SK-N-SH treated with all-trans-retinoic acid at 6 μM for 48 hours (cell line): ENCODE results near the gene POMGNT1.
"Not testable (repeated sequence)": the region's sequence is repeated elsewhere in the genome, so short reads cannot be mapped to it uniquely, and the experiment has no call there.

Experiments
- ATAC-seq: fragments of 200-7000 bp; cut with Tn5 transposase; 3 replicates; pipeline ENCODE4 v1.9.1; 2020; ENCODE audit warnings: mild to moderate bottlenecking, moderate library complexity
- BACH2 ChIP-seq: fragments of 250-450 bp; sonication (Bioruptor Pico); IDR thresholded peaks from 2 replicates; pipeline ENCODE4 v1.9.0; 2021; ENCODE audit warnings: mild to moderate bottlenecking, borderline replicate concordance
- CSDC2 ChIP-seq: fragments of 250-450 bp; sonication (Bioruptor Pico); IDR thresholded peaks from 2 replicates; pipeline ENCODE4 v1.5.0; 2020; ENCODE audit warnings: mild to moderate bottlenecking, moderate library complexity
- CSRNP3 ChIP-seq: fragments of 250-450 bp; sonication (Bioruptor Pico); IDR thresholded peaks from 2 replicates; pipeline ENCODE4 v1.5.1; 2021; ENCODE audit warnings: mild to moderate bottlenecking, moderate library complexity
- ESRRG ChIP-seq: fragments of 250-450 bp; sonication (Bioruptor Pico); IDR thresholded peaks from 2 replicates; pipeline ENCODE4 v1.6.1; 2021; ENCODE audit warnings: mild to moderate bottlenecking
- GLIS3 ChIP-seq: fragments of 250-450 bp; sonication (Bioruptor Pico); IDR thresholded peaks from 2 replicates; pipeline ENCODE4 v1.5.0; 2020; ENCODE audit warnings: mild to moderate bottlenecking, moderate library complexity
- ISL1 ChIP-seq: fragments of 250-450 bp; sonication (Bioruptor Pico); IDR thresholded peaks from 2 replicates; pipeline ENCODE4 v2.1.2; 2022; ENCODE audit warnings: mild to moderate bottlenecking, moderate library complexity
- OSR1 ChIP-seq: fragments of 250-450 bp; sonication (Bioruptor Pico); IDR thresholded peaks from 2 replicates; pipeline ENCODE4 v1.8.0; 2022; ENCODE audit warnings: moderate library complexity, mild to moderate bottlenecking, inconsistent platforms
- PPARA ChIP-seq: fragments of 250-450 bp; sonication (Bioruptor Pico); IDR thresholded peaks from 2 replicates; pipeline ENCODE4 v1.5.0; 2020; ENCODE audit warnings: mild to moderate bottlenecking, borderline replicate concordance
- RARB ChIP-seq: fragments of 250-450 bp; sonication (Bioruptor Pico); IDR thresholded peaks from 2 replicates; pipeline ENCODE4 v1.8.0; 2021; ENCODE audit warnings: mild to moderate bottlenecking, moderate library complexity
- SNAI2 ChIP-seq: fragments of 250-450 bp; sonication (Bioruptor Pico); IDR thresholded peaks from 2 replicates; pipeline ENCODE4 v1.5.0; 2020; ENCODE audit warnings: mild to moderate bottlenecking, moderate library complexity
- TCF4 ChIP-seq: fragments of 250-450 bp; sonication (Bioruptor Pico); IDR thresholded peaks from 2 replicates; pipeline ENCODE4 v1.8.0; 2021; ENCODE audit warnings: mild to moderate bottlenecking, moderate library complexity, borderline replicate concordance
- TOX ChIP-seq: fragments of 250-450 bp; sonication (Bioruptor Pico); IDR thresholded peaks from 2 replicates; pipeline ENCODE4 v1.8.0; 2021; ENCODE audit warnings: mild to moderate bottlenecking, moderate library complexity, borderline replicate concordance
- TSHZ2 ChIP-seq: fragments of 250-450 bp; sonication (Bioruptor Pico); IDR thresholded peaks from 2 replicates; pipeline ENCODE4 v1.5.0; 2020; ENCODE audit warnings: mild to moderate bottlenecking, moderate library complexity
- ZC3H10 ChIP-seq: fragments of 250-450 bp; sonication (Bioruptor Pico); IDR thresholded peaks from 2 replicates; pipeline ENCODE4 v1.5.1; 2021; ENCODE audit warnings: mild to moderate bottlenecking, moderate library complexity
- ZFP3 ChIP-seq: fragments of 250-450 bp; sonication (Bioruptor Pico); IDR thresholded peaks from 2 replicates; pipeline ENCODE4 v1.5.0; 2020; ENCODE audit warnings: mild to moderate bottlenecking, moderate library complexity
- ZNF565 ChIP-seq: fragments of 450-650 bp; formaldehyde crosslinking; conservative IDR thresholded peaks from 2 replicates; pipeline ENCODE4 v1.5.0; 2020; ENCODE audit warnings: low read depth, mild to moderate bottlenecking, moderate library complexity
- ZNF70 ChIP-seq: fragments of 450-650 bp; formaldehyde crosslinking; IDR thresholded peaks from 2 replicates; pipeline ENCODE4 v1.5.0; 2020; ENCODE audit warnings: mild to moderate bottlenecking, moderate library complexity

Gene POMGNT1

GRCh38 chr1:46197964-46198811, at the start of gene POMGNT1:
TSS of gene POMGNT1 (minus strand) at chr1:46198434. CDS start at chr1:46197821, 613 bp downstream.
- ATAC-seq = peak; percentile 83
- no peak for TF ChIP-seq CSDC2 (CRISPR knock-in tag)
- TF ChIP-seq ISL1 (CRISPR knock-in tag) = no peak
- no peak for TF ChIP-seq TOX
- TF ChIP-seq ESRRG (CRISPR knock-in tag) = no peak
- TF ChIP-seq ZNF565 = no peak
- no peak for TF ChIP-seq SNAI2 (CRISPR knock-in tag)
- no peak for TF ChIP-seq TCF4 (CRISPR knock-in tag)
- TF ChIP-seq ZC3H10 (CRISPR knock-in tag) = no peak
- no peak for TF ChIP-seq TSHZ2 (CRISPR knock-in tag)
- no peak for TF ChIP-seq ZNF70 (CRISPR knock-in tag)

GRCh38 chr1:46247436-46248121, 49.3 kb upstream of the POMGNT1 start, which contains the start of gene RAD54L:
TSS of gene RAD54L (plus strand) at chr1:46247763. CDS start at chr1:46248406, 643 bp downstream.
- peak; percentile 95 for ATAC-seq
- TF ChIP-seq ESRRG (CRISPR knock-in tag) (no peak), CSDC2 (CRISPR knock-in tag) (no peak)

GRCh38 chr1:46246548-46247435, 48.6 kb upstream of the POMGNT1 start:
- ATAC-seq = peak; percentile 88
- no peak for TF ChIP-seq TCF4 (CRISPR knock-in tag)
- TF ChIP-seq CSDC2 (CRISPR knock-in tag) = no peak
- no peak for TF ChIP-seq ZNF565
- TF ChIP-seq ZNF70 (CRISPR knock-in tag) = no peak
- TF ChIP-seq GLIS3 (CRISPR knock-in tag) = no peak
- no peak for TF ChIP-seq RARB (CRISPR knock-in tag)
- no peak for TF ChIP-seq BACH2
- no peak for TF ChIP-seq ESRRG (CRISPR knock-in tag)
- TF ChIP-seq ZFP3 (CRISPR knock-in tag) = no peak
- no peak for TF ChIP-seq PPARA
- TF ChIP-seq TOX = no peak
- TF ChIP-seq ZC3H10 (CRISPR knock-in tag) = no peak
- no peak for TF ChIP-seq TSHZ2 (CRISPR knock-in tag)
- no peak for TF ChIP-seq CSRNP3
- TF ChIP-seq OSR1 (CRISPR knock-in tag) = no peak
- TF ChIP-seq, all 23 proteins: peak for 0

GRCh38 chr1:46246136-46246535, 47.9 kb upstream of the POMGNT1 start:
- not testable (repeated sequence) for ATAC-seq
